Mucosa of stomach (tissue), 1 donor: ENCODE results near the gene NPBWR2.
"Not testable (repeated sequence)": the region's sequence is repeated elsewhere in the genome, so short reads cannot be mapped to it uniquely, and the experiment has no call there.

Experiments
- H3K27me3 ChIP-seq: one replicate; pipeline ENCODE4 v1.7.0; 2013; ENCODE audit warnings: mild to moderate bottlenecking, low read length; ENCODE audit not compliant: control insufficient read depth, insufficient read depth
- H3K36me3 ChIP-seq: one replicate; pipeline ENCODE4 v1.7.0; 2013; ENCODE audit warnings: low read length; ENCODE audit not compliant: control insufficient read depth, insufficient read depth
- H3K4me1 ChIP-seq: one replicate; pipeline ENCODE4 v1.7.0; 2013; ENCODE audit warnings: mild to moderate bottlenecking, low read length; ENCODE audit not compliant: control insufficient read depth, insufficient read depth
- H3K4me3 ChIP-seq: one replicate; pipeline ENCODE4 v1.7.0; 2013; ENCODE audit warnings: low read length
- H3K9ac ChIP-seq: one replicate; pipeline ENCODE4 v1.7.0; 2013; ENCODE audit warnings: mild to moderate bottlenecking, low read length, moderate library complexity
- H3K9me3 ChIP-seq: one replicate; pipeline ENCODE4 v1.7.0; 2013; ENCODE audit warnings: mild to moderate bottlenecking, low read length, moderate library complexity; ENCODE audit not compliant: control insufficient read depth
- donor health status: Pancreatic carcinoma.

NPBWR2 gene

GRCh38 chr20:64123517-64123916, 16.2 kb upstream of the NPBWR2 start:
- H3K9me3 ChIP-seq, H3K9ac ChIP-seq, H3K4me3 ChIP-seq, H3K4me1 ChIP-seq, H3K36me3 ChIP-seq: not testable (repeated sequence)
- H3K27me3 ChIP-seq, result peaks cover 13% of the 10 kb centered on the region

GRCh38 chr20:64122927-64123326, 15.6 kb upstream of the NPBWR2 start:
- not testable (repeated sequence) for H3K36me3 ChIP-seq, H3K4me3 ChIP-seq, H3K9me3 ChIP-seq, H3K9ac ChIP-seq, H3K4me1 ChIP-seq
- peaks cover 13% of the 10 kb centered on the region for H3K27me3 ChIP-seq

GRCh38 chr20:64121586-64121985, 14.2 kb upstream of the NPBWR2 start:
- no peak overlapping the region for H3K4me3 ChIP-seq
- H3K27me3 ChIP-seq, result peaks cover 13% of the 10 kb centered on the region
- peaks cover 6% of the 10 kb centered on the region for H3K4me1 ChIP-seq
- no peaks in the 10 kb centered on the region for H3K9me3 ChIP-seq
- no peaks in the 10 kb centered on the region for H3K36me3 ChIP-seq
- no peak overlapping the region for H3K9ac ChIP-seq

- Histone ChIP-seq H3K9me3 (no peaks in the 10 kb centered on the region), H3K9ac (no peak overlapping the region), H3K4me3 (peak overlapping the region; percentile 36), H3K4me1 (peaks cover 6% of the 10 kb centered on the region), H3K36me3 (no peaks in the 10 kb centered on the region), H3K27me3 (peaks cover 13% of the 10 kb centered on the region)
These were observed 12.4 kb upstream of the NPBWR2 start for GRCh38 chr20:64119681-64120341.

GRCh38 chr20:64119301-64119680, 11.9 kb upstream of the NPBWR2 start:
- no peak overlapping the region for H3K4me3 ChIP-seq
- peaks cover 13% of the 10 kb centered on the region for H3K27me3 ChIP-seq
- no peaks in the 10 kb centered on the region for H3K9me3 ChIP-seq
- no peaks in the 10 kb centered on the region for H3K36me3 ChIP-seq
- no peak overlapping the region for H3K9ac ChIP-seq
- H3K4me1 ChIP-seq, result peaks cover 6% of the 10 kb centered on the region

- not testable (repeated sequence) for H3K9me3 ChIP-seq, H3K36me3 ChIP-seq, H3K4me1 ChIP-seq, H3K4me3 ChIP-seq, H3K9ac ChIP-seq
- H3K27me3 ChIP-seq, result peaks cover 13% of the 10 kb centered on the region
These were observed 10.0 kb upstream of the NPBWR2 start for GRCh38 chr20:64117432-64117777.

GRCh38 chr20:64116541-64117431, 9.4 kb upstream of the NPBWR2 start:
- H3K36me3 ChIP-seq, result no peaks in the 10 kb centered on the region
- peaks cover 11% of the 10 kb centered on the region for H3K27me3 ChIP-seq
- no peak overlapping the region for H3K4me3 ChIP-seq
- H3K4me1 ChIP-seq, result peaks cover 6% of the 10 kb centered on the region
- H3K9me3 ChIP-seq, result no peaks in the 10 kb centered on the region
- no peak overlapping the region for H3K9ac ChIP-seq

GRCh38 chr20:64116016-64116415, 8.7 kb upstream of the NPBWR2 start:
- peaks cover 3% of the 10 kb centered on the region for H3K27me3 ChIP-seq
- no peaks in the 10 kb centered on the region for H3K36me3 ChIP-seq
- no peak overlapping the region for H3K4me3 ChIP-seq
- H3K9me3 ChIP-seq, result no peaks in the 10 kb centered on the region
- no peak overlapping the region for H3K9ac ChIP-seq
- peaks cover 6% of the 10 kb centered on the region for H3K4me1 ChIP-seq

GRCh38 chr20:64115171-64115911, 8.0 kb upstream of the NPBWR2 start:
- Histone ChIP-seq H3K4me1 (peaks cover 5% of the 10 kb centered on the region), H3K36me3 (no peaks in the 10 kb centered on the region), H3K27me3 (no peaks in the 10 kb centered on the region), H3K4me3 (no peak overlapping the region), H3K9ac (no peak overlapping the region), H3K9me3 (no peaks in the 10 kb centered on the region)

GRCh38 chr20:64114356-64114971, 7.1 kb upstream of the NPBWR2 start:
- Histone ChIP-seq H3K4me3 (no peak overlapping the region), H3K36me3 (no peaks in the 10 kb centered on the region), H3K27me3 (no peaks in the 10 kb centered on the region), H3K9me3 (no peaks in the 10 kb centered on the region), H3K9ac (no peak overlapping the region), H3K4me1 (no peaks in the 10 kb centered on the region)

GRCh38 chr20:64113796-64114355, 6.5 kb upstream of the NPBWR2 start:
- Histone ChIP-seq H3K4me3 (no peak overlapping the region), H3K9ac (no peak overlapping the region), H3K9me3 (no peaks in the 10 kb centered on the region), H3K36me3 (no peaks in the 10 kb centered on the region), H3K4me1 (no peaks in the 10 kb centered on the region), H3K27me3 (no peaks in the 10 kb centered on the region)
